Amniotic epithelial cell (primary cell): ENCODE results near the gene SP5.
"Not testable (repeated sequence)": the region's sequence is repeated elsewhere in the genome, so short reads cannot be mapped to it uniquely, and the experiment has no call there.

ENCODE experiments used
- DNase-seq: peaks from one replicate; pipeline ENCODE4 v3.0.0-alpha.2; 2010; ENCODE audit warnings: low read depth

Gene SP5

GRCh38 chr2:170739048-170739447 is 23.9 kb downstream of the SP5 start:
- DNase-seq = peak; percentile 91

- no peak for DNase-seq
Measured at GRCh38 chr2:170739507-170740046, 24.4 kb downstream of the SP5 start.

GRCh38 chr2:170740660-170741059 is 25.5 kb downstream of the SP5 start:
- no peak for DNase-seq

- no peak for DNase-seq
Measured at GRCh38 chr2:170742000-170742399, 26.9 kb downstream of the SP5 start.

- DNase-seq = peak; percentile 63
Measured at GRCh38 chr2:170742896-170743529, 27.9 kb downstream of the SP5 start.

- peak; percentile 14 for DNase-seq
Measured at GRCh38 chr2:170743530-170744239, 28.5 kb downstream of the SP5 start.

- DNase-seq = peak; percentile 89
Measured at GRCh38 chr2:170744248-170745002, 29.3 kb downstream of the SP5 start.

- DNase-seq = no peak
Measured at GRCh38 chr2:170745305-170745704, 30.2 kb downstream of the SP5 start.

GRCh38 chr2:170747921-170748320 is 32.8 kb downstream of the SP5 start:
- peak; percentile 90 for DNase-seq

GRCh38 chr2:170751555-170751954 is 36.4 kb downstream of the SP5 start:
- DNase-seq = not testable (repeated sequence)

GRCh38 chr2:170761572-170761971 is 46.4 kb downstream of the SP5 start:
- DNase-seq = no peak

GRCh38 chr2:170762760-170763159 is 47.6 kb downstream of the SP5 start:
- no peak for DNase-seq

GRCh38 chr2:170763232-170763631 is 48.1 kb downstream of the SP5 start:
- DNase-seq = no peak

- no peak for DNase-seq
Measured at GRCh38 chr2:170764880-170765261, 49.7 kb downstream of the SP5 start.

- DNase-seq = no peak
Measured at GRCh38 chr2:170766693-170767092, 51.6 kb downstream of the SP5 start.
